ENCODE measurements around the gene G0S2.

G0S2 gene

DNA sequence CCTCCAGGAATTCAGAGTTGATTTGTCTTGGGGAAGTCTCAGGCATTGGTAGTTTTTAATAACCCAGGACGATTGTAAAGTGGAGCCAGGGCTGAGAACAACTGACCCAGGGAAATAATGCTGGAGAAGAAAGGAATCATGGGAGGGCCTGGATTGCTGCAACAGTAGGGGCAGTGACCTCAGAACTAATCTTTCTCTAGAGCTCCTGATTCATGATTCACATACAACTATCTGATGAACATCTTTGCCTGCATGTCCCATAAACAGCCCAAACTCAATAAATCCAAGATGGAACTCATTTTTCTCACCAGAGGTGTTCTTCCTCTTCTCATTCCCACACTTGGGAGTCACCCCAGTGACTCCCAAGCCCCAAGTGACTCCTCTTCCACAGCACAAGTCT is 8.1 kb upstream of the G0S2 start:
- no peak overlapping the region for H3K27ac ChIP-seq (ENCODE audit: low read depth, low read length)
- H3K4me3 ChIP-seq (ENCODE audit: low read length): no peak overlapping the region
- H3F3A ChIP-seq (ENCODE audit: control insufficient read depth, insufficient read depth): no peaks in the 10 kb centered on the region
- no peaks in the 10 kb centered on the region for H3K27me3 ChIP-seq (ENCODE audit: control insufficient read depth, low read length)
- TF ChIP-seq EZH2phosphoT487 (IDR thresholded peaks at IDR 0.05; ENCODE audit: borderline replicate concordance, low read length): no peak
- TF ChIP-seq, protein P1, sequence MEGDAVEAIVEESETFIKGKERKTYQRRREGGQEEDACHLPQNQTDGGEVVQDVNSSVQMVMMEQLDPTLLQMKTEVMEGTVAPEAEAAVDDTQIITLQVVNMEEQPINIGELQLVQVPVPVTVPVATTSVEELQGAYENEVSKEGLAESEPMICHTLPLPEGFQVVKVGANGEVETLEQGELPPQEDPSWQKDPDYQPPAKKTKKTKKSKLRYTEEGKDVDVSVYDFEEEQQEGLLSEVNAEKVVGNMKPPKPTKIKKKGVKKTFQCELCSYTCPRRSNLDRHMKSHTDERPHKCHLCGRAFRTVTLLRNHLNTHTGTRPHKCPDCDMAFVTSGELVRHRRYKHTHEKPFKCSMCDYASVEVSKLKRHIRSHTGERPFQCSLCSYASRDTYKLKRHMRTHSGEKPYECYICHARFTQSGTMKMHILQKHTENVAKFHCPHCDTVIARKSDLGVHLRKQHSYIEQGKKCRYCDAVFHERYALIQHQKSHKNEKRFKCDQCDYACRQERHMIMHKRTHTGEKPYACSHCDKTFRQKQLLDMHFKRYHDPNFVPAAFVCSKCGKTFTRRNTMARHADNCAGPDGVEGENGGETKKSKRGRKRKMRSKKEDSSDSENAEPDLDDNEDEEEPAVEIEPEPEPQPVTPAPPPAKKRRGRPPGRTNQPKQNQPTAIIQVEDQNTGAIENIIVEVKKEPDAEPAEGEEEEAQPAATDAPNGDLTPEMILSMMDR (IDR thresholded peaks at IDR 0.05; ENCODE audit: low read depth, low read length, poor library complexity, severe bottlenecking): no peak
- no peak overlapping the region for H3K4me2 ChIP-seq (ENCODE audit: low read length)
- H3K9me2 ChIP-seq (replicated peaks; ENCODE audit: control insufficient read depth, low read length): no peaks in the 10 kb centered on the region
- no peaks in the 10 kb centered on the region for H4K20me1 ChIP-seq (ENCODE audit: control insufficient read depth, insufficient read depth, low read depth, low read length)
- H3K79me2 ChIP-seq (ENCODE audit: control insufficient read depth, low read length): no peaks in the 10 kb centered on the region
- no peaks in the 10 kb centered on the region for H3K4me1 ChIP-seq (ENCODE audit: control insufficient read depth, low read length)
- H3K9me3 ChIP-seq (ENCODE audit: control insufficient read depth, insufficient read depth, low read length): no peaks in the 10 kb centered on the region
- no peaks in the 10 kb centered on the region for H3K36me3 ChIP-seq (ENCODE audit: control insufficient read depth, low read length)

DNA sequence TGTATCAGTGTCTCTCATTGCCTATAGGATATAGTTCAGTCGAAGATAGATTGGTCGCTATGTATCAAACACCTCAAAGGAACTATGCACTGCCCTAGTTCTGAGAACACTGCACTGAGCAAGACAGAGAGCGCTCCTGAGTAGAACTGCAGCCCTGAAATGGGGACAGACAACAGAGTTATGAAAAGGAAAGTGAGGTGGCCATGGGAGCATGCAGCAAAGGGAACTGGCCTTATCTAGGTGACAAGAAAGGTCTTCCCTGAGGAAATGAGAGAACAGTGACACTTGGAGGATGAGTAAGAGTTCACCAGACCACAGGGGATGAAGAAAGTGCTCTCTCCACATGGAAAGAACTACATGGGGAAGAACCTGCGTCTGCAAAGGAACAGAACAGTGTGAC is 7.5 kb upstream of the G0S2 start:
- Histone ChIP-seq H3F3A (ENCODE audit: control insufficient read depth, insufficient read depth) (no peaks in the 10 kb centered on the region), H3K9me2 (replicated peaks; ENCODE audit: control insufficient read depth, low read length) (no peaks in the 10 kb centered on the region), H4K20me1 (ENCODE audit: control insufficient read depth, insufficient read depth, low read depth, low read length) (no peaks in the 10 kb centered on the region), H3K4me3 (ENCODE audit: low read length) (no peak overlapping the region), H3K4me1 (ENCODE audit: control insufficient read depth, low read length) (no peaks in the 10 kb centered on the region), H3K27me3 (ENCODE audit: control insufficient read depth, low read length) (no peaks in the 10 kb centered on the region), H3K79me2 (ENCODE audit: control insufficient read depth, low read length) (no peaks in the 10 kb centered on the region), H3K36me3 (ENCODE audit: control insufficient read depth, low read length) (no peaks in the 10 kb centered on the region), H3K9me3 (ENCODE audit: control insufficient read depth, insufficient read depth, low read length) (no peaks in the 10 kb centered on the region), H3K27ac (ENCODE audit: low read depth, low read length) (no peak overlapping the region), H3K4me2 (ENCODE audit: low read length) (no peak overlapping the region)
- TF ChIP-seq EZH2phosphoT487 (IDR thresholded peaks at IDR 0.05; ENCODE audit: borderline replicate concordance, low read length): no peak
- TF ChIP-seq, protein P1 (IDR thresholded peaks at IDR 0.05; ENCODE audit: low read depth, low read length, poor library complexity, severe bottlenecking): no peak

DNA sequence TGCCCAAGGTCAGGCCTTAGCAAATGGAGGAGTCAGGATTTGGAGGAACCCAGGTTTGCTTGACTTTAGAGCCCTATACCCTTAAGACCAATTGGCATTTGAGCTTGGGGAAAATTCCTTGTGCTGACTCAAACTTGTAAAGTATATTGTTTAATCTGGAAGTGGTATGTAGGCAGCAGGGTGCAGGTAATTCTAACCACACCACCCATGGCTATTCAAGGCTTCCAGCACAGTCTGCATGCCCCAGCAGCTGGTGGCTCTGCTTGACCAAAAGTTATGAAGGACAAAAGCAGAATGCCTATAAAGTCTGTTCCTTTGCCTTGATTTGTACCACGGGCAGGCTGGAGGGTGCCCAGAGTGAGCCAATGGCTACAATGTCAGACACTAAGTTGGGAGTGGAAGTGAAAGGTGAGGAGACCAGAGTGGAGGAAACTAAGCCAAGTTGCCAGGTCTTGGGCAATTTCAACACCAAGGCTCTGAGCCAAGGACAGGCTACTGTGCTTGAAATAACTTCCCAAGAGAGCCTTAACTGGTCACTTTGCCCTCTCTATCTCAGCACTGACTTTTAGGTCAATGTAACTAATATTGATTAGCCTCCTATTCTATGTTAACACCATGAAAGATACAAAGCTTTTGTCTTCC is 4.7 kb upstream of the G0S2 start:
- Histone ChIP-seq H3K36me3 (ENCODE audit: control insufficient read depth, low read length) (no peaks in the 10 kb centered on the region), H3K9me3 (ENCODE audit: control insufficient read depth, insufficient read depth, low read length) (no peaks in the 10 kb centered on the region), H3K9me2 (replicated peaks; ENCODE audit: control insufficient read depth, low read length) (no peaks in the 10 kb centered on the region), H3K79me2 (ENCODE audit: control insufficient read depth, low read length) (no peaks in the 10 kb centered on the region), H3K4me1 (ENCODE audit: control insufficient read depth, low read length) (no peaks in the 10 kb centered on the region), H3K27me3 (ENCODE audit: control insufficient read depth, low read length) (no peaks in the 10 kb centered on the region), H3K4me2 (ENCODE audit: low read length) (no peak overlapping the region), H3K27ac (ENCODE audit: low read depth, low read length) (no peak overlapping the region), H4K20me1 (ENCODE audit: control insufficient read depth, insufficient read depth, low read depth, low read length) (no peaks in the 10 kb centered on the region), H3K4me3 (ENCODE audit: low read length) (no peak overlapping the region), H3F3A (ENCODE audit: control insufficient read depth, insufficient read depth) (no peaks in the 10 kb centered on the region)
- TF ChIP-seq EZH2phosphoT487 (IDR thresholded peaks at IDR 0.05; ENCODE audit: borderline replicate concordance, low read length): no peak
- TF ChIP-seq, protein P1 (IDR thresholded peaks at IDR 0.05; ENCODE audit: low read depth, low read length, poor library complexity, severe bottlenecking): no peak
